Raji (cell line): ENCODE data around the gene PLCB4.

Experiments used
- POLR2A ChIP-seq: IDR thresholded peaks from 2 replicates; pipeline ENCODE4 v1.6.1; 2011; ENCODE audit warnings: low read depth, low read length, control low read depth; ENCODE audit not compliant: insufficient read depth

Gene PLCB4

DNA sequence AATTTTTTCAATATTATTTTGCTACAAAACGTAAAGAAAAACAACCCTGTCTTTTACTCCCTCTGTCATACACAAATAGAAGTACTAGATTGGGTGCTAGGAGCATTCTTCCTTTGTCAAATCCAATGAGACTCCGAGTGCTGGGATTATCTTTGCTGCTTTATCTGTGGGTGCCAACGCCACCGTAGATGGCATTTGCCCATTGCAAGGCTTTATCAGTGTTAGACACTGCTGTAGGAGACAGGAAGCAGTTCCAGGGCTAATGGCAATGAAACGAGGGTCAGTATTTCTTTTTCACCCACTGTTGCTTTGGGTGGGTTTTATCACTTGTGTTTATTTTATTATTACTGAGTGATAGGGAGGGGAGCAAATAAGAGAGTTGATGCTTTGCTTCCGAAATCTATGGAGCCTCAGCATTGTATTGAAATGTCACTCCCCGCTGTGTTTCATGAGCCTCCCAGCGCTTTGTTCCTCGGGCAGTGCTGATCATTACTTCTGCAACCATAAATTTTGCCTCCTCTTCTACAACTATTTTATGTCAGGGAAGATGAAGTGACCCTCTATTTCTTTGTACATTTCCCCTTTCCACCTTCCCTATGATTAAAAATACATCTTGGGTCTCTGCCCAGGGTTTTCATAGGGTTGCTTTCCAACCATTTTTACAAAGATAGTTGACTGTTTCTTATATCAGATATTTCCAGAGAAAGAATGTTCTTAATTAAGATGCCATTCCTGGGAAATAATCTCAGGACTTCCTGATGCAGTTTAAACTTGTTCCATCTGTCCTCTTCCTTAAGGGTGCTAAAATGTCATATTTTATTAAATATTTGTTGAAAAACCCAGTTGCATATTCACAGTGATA lies 358.8 kb downstream of the PLCB4 start:
- no peak for TF ChIP-seq POLR2A

DNA sequence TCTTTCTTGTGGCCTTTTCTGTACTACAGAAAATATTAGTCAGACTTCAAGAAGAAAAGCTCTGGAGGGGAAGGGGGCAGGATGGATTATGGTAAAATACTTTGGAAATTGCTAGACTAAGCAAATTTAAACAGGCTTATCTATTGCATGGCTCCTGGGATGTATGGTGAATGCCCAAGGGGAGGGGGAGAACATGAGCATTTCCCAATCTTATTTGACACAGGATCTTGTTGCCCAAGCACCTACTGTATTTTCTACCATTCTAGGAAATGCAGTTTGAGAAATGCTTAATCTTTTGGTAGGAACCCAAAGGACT lies 359.4 kb downstream of the PLCB4 start:
- TF ChIP-seq POLR2A: no peak

DNA sequence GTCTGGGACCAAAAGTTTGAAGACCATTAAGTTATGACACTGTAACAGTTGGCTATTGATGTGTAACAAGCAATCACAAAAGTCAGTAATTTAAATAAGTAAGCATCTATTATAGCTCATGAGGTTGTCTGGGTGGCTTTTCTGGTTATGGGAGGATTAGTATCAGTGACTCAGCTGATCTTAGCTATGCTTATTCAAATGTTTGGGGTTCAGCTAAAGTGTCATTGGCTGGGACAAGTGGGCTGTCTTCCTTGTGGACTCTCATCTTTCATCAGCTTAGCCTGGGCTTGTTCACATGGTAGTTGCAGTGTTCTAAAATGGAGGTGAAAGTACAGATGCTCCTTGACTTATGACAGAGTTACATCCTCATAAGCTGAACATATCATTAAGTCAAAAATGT lies 370.9 kb downstream of the PLCB4 start:
- TF ChIP-seq POLR2A: no peak

DNA sequence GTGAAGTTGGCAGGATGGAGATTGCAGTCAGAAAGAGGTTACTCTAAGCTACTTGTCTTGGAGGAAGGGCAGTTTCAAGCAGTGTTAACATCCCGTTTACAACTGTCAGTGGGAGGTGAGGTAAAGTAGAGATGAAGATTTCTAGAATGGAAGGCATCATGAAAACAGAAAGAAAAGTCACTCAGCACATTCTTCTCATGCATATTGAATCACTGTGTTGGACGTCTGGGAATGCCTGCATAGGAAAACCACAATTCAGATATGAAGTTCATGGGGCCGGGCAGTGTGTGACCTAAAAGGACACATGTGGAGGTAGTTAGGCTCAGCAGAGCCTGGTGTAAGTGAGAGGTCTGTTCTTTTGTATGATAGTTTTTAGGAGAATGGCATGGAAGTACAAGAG lies 372.0 kb downstream of the PLCB4 start:
- TF ChIP-seq POLR2A: no peak

DNA sequence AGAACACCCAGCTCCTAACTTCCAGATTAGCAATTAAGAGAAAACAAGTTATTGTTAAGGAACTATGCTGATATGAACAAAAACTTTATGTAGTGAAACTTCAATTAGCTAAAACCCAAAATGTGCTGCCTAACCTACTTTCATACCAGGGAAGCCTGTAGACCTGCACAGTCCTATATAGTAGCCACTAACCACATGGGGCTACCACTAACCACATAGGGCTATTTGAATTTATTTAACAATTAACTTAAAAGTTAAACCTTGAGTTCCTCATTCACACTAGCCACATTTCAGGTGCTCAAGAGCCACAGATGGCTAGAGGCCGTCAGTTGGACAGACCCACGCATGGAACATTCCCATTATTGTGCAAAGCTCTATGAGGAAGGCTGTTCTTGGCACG lies 373.1 kb downstream of the PLCB4 start:
- no peak for TF ChIP-seq POLR2A

DNA sequence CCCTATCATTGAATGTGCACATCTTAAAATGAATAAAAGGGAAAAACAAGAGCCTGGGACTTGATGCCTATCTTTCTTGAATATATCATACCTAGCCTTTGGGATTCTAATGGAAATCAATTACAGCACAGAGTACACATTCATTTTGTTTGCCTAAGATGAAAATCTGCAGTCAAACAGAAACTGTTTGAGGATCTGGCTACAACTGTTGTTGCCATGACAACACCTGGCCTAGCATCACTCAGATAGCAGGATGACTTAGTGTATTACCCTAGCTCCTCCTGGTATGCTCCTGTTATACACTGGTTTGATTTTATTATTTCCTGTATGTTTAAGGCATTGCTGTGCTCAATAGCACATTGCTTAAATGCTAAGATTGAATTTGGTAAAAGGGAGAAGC lies 374.0 kb downstream of the PLCB4 start:
- no peak for TF ChIP-seq POLR2A

DNA sequence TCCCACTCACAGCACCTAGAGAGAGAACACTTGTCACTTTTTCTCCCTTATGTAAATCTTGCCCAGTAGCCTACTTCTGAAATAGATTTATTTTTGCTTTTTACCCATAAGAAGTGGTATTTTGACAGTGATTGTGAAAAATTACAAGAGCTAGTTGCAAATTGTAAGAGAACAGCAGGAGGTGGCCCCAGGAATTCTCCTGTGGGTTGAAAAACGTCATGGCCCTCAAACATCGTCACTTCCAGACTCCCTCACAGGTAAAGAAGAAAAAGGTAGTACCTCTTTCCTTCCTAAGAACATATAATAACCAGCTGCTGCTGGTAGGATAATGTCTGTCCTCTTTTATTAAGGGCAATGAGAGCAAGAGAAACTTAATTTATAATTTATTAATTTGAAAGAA lies 376.0 kb downstream of the PLCB4 start:
- no peak for TF ChIP-seq POLR2A

DNA sequence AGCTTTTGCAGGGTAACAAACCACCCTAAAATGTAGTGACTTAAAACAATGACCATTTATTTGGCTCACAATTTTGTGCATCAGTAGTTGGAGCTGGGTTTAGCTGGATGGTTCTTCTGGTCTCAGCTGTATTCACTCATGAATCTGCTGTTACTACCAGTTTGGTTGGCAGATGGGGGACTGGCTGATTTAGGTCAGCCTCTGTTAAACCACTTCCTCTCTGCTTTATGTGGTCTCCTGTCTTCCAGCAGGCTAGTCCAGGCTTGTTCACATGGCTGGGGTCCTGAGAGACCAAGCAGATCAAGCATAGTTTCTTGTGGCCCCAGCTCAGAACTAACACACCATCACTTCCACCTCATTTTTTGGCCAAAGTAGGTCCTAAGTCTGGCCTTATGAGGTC lies 378.3 kb downstream of the PLCB4 start:
- TF ChIP-seq POLR2A: no peak

DNA sequence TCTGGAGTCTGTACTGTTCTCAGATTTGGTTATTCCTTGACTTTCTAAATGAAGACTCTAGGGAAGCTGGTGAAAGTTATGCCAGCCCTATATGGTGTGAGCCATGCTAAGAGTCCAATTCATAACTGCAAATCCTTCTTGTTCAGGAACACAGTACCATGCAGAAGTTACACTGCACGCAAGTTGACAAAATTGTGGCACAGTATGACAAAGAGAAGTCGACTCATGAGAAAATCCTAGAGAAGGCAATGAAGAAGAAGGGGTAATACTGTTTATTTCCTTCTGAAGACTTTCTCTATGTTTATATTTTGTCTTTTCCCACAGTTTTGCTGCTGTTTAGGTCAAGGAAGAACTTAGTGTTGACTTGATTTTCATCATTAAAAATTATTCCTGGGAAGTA lies 384.3 kb downstream of the PLCB4 start:
- no peak for TF ChIP-seq POLR2A

DNA sequence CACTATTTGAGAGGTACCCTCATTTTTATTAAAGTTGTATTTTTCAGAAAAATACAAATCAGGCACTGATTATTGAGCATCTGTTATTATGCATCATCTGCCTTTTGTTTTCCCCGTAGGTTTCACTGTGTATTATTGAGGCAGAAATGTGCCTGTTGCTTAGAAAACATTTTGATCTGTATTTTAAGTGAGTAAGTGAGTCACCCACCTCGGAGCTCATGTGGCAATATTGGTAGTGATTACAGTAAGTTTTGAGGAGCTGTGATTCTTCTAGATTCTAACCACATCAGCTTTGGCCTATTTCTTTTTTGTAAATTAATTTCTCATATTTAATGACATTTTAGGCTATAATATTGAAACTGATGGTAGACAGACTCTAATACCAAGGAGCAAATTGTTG lies 385.9 kb downstream of the PLCB4 start:
- no peak for TF ChIP-seq POLR2A

DNA sequence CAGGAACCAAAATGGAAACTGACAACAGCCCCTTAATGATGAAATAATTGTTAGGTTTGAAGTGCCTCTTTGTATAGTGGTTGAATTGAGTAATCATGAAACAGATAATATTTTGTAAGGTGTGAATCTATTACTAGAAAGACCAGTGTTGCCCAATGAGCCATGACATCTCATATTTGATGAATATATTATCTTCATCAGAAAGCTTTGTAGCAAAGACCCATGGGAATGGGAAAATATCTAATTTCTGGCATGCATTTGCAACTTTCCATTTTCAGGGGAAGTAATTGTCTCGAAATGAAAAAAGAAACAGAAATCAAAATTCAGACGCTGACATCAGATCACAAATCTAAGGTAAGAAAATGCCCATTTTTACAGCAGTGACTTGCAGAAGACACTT lies 388.2 kb downstream of the PLCB4 start:
- no peak for TF ChIP-seq POLR2A

DNA sequence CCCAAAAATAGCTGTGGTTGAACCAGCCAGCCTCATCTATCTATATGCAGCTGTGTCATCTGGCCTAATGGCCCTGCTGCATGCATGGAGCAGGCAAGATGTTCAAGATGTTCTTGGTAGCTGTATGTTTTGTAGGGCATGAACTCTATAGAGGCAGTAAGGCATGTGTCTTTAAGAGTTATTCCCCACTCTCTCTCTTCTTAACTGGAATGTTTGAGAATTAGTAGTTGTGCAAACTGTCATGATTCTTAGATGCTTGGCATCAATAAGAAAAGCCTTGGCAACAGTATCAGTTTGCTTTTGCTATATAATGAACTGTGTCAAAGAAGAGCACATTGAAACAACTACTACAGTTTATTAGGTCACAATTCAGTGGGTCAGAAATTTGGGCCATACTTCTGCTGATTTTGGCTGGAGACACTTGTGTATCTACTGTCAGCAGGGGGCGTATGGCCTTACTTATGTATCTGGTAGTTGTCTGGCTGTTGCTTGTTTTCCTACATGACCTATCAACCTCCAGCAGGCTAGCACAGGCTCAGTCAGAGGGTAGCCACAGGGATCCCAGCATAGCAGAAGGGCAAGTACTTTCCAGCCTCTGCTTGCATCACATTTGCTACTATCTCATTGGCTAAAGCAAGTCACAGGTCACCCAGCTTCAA lies 389.4 kb downstream of the PLCB4 start:
- no peak for TF ChIP-seq POLR2A

DNA sequence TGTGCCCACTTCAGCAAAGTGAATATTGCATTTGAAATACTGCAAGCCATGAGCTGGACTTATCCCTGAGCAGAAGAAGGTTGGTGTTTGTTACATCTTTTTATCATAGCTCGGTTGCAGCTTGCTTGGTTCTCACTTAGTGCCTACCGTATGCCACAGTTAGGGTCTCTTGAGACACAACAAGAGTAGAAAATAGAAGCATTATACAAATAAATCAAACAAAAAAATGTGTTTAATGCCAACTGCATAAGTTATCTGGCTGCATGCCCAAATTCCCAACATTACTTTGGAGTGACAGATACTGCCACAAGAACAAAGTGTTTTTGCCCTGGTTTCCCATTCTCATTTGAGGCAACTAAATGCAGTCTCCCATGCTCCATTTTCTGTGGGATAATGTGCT lies 391.6 kb downstream of the PLCB4 start:
- no peak for TF ChIP-seq POLR2A

DNA sequence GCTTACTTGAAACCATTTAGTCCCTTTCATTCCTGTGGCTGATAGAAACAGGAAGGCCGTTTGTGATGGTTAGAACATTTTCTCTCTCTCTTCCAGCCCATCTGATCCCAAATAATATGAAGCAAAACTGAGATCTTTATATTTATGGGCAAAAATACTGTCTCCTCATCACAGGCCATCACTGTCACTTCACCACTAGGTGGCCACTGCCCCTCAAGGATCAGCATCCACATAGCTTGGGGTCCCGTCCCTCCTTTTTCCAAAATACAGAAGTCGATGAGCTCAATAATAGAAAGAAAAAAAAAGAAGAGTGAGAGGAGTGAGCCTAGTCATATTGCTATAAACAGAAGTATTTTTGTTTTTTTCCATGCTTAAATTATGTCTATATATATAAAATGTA lies 399.1 kb downstream of the PLCB4 start:
- TF ChIP-seq POLR2A: no peak

DNA sequence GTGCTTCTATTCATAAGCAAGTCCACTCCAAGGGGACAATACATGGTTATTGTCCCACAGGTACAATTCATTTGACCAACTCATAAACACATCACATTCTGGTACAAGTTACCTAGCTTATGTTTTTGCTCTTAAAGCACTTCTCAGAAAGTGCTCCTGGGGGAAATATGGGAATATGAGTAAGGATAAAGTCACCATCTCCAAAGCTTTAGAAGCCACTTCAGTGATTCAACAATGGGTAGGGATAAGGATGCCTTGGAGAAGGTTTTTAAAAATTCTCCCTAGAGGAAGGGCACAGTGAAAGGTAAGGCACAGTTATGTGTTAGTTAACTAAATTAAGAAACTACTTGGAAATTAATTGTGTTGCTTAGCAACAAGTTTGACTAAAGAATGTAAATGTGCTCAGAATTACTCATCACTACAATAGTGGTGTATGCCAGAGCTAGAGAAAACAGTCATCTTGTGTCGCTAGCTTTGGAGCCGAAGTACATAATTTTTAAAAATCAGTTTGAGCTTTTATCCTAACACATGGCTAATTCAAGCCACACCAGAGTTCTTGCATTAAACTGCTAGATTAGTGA lies 406.0 kb downstream of the PLCB4 start:
- TF ChIP-seq POLR2A: no peak

DNA sequence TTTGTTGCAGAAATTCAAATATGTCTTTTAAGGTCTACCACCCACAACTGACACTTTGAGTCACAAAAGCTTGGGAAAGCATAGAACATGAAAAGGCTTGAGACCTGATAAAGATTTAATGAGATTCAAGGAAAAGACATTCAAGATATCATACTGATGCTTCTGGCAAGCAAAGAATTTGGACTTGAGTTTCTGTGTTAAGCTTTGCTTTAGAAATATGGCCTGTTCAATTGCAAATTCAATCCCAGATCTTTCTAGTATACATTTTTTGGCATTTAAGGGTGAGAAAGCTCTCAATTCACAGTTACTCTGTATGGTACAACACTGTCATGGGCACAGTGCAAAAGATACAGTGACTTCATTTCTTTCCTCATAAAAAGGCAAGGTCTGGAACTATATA lies 406.6 kb downstream of the PLCB4 start:
- no peak for TF ChIP-seq POLR2A
